WTC11 (cell line): ENCODE results near the gene TMEM108. TPM values are rescaled to one million over a fixed set of nuclear protein-coding genes. Genes with fewer than 3 reads are reported as not detected.

Experiments used
- ATAC-seq: fragments of 200-7000 bp; cut with Tn5 transposase; 2 replicates; pipeline ENCODE4 v1.10.0; 2021; ENCODE audit warnings: mild to moderate bottlenecking, moderate library complexity
- CTCF ChIA-PET: fragments of 300-600 bp; sonication (Branson Sonifier 250); formaldehyde crosslinking; loops from one replicate; lab custom pipeline; 2021; ENCODE audit warnings: antibody characterized with exemption; lab: Charles Lee
- POLR2A ChIA-PET: fragments of 350-600 bp; sonication (Branson Sonifier 250); formaldehyde crosslinking; loops from one replicate; lab custom pipeline; 2021; ENCODE audit warnings: antibody characterized with exemption; lab: Charles Lee
- DNase-seq: peaks from one replicate; pipeline ENCODE4 v3.0.0; 2021; ENCODE audit warnings: low spot score
- H3K27ac Mint-ChIP-seq: 2 replicates; pipeline ENCODE4 v1.8.0; 2021; ENCODE audit warnings: mixed read lengths
- H3K27me3 Mint-ChIP-seq: 2 replicates; pipeline ENCODE4 v1.8.0; 2021; ENCODE audit warnings: low read depth, mild to moderate bottlenecking, moderate library complexity, mixed read lengths
- H3K36me3 Mint-ChIP-seq: 2 replicates; pipeline ENCODE4 v1.8.0; 2021; ENCODE audit warnings: mixed read lengths
- H3K4me1 Mint-ChIP-seq: 2 replicates; pipeline ENCODE4 v1.8.0; 2022; ENCODE audit warnings: mixed read lengths
- H3K4me3 Mint-ChIP-seq: 2 replicates; pipeline ENCODE4 v1.8.0; 2021; ENCODE audit warnings: mild to moderate bottlenecking, moderate library complexity, mixed read lengths
- H3K9me3 Mint-ChIP-seq: 2 replicates; pipeline ENCODE4 v1.8.0; 2021; ENCODE audit warnings: mixed read lengths
- ATF1 ChIP-seq: sonication (generic); formaldehyde crosslinking; IDR thresholded peaks from 2 replicates; pipeline ENCODE4 v1.8.1; 2023; ENCODE audit warnings: mild to moderate bottlenecking, moderate library complexity, missing genetic modification reagents
- CBFB ChIP-seq: sonication (generic); formaldehyde crosslinking; IDR thresholded peaks from 2 replicates; pipeline ENCODE4 v1.8.1; 2022; ENCODE audit warnings: mild to moderate bottlenecking, low read depth, missing genetic modification reagents
- EMX1 ChIP-seq: fragments of 250-450 bp; sonication (Bioruptor Pico); IDR thresholded peaks from 2 replicates; pipeline ENCODE4 v1.8.0; 2021; ENCODE audit warnings: mild to moderate bottlenecking
- GRHL2 ChIP-seq: fragments of 250-450 bp; sonication (Bioruptor Pico); IDR thresholded peaks from 2 replicates; pipeline ENCODE4 v1.8.0; 2022; ENCODE audit warnings: mild to moderate bottlenecking, moderate library complexity; ENCODE audit not compliant: insufficient replicate concordance, severe bottlenecking
- IRF1 ChIP-seq: sonication (generic); formaldehyde crosslinking; IDR thresholded peaks from 2 replicates; pipeline ENCODE4 v1.8.0; 2023; ENCODE audit warnings: missing genetic modification reagents
- JUN ChIP-seq: sonication (generic); formaldehyde crosslinking; IDR thresholded peaks from 2 replicates; pipeline ENCODE4 v1.8.0; 2023; ENCODE audit warnings: mild to moderate bottlenecking, missing genetic modification reagents
- MXD4 ChIP-seq: fragments of 250-450 bp; sonication (Bioruptor Pico); IDR thresholded peaks from 2 replicates; pipeline ENCODE4 v1.8.0; 2021; ENCODE audit warnings: mild to moderate bottlenecking, moderate library complexity, borderline replicate concordance
- MYBL2 ChIP-seq: sonication (generic); formaldehyde crosslinking; IDR thresholded peaks from 2 replicates; pipeline ENCODE4 v1.8.1; 2023; ENCODE audit warnings: mild to moderate bottlenecking, moderate library complexity, missing genetic modification reagents
- NFE2L1 ChIP-seq: sonication (generic); formaldehyde crosslinking; IDR thresholded peaks from 2 replicates; pipeline ENCODE4 v1.8.1; 2023; ENCODE audit warnings: missing genetic modification reagents
- RELA ChIP-seq: sonication (generic); formaldehyde crosslinking; IDR thresholded peaks from 2 replicates; pipeline ENCODE4 v1.8.1; 2022; ENCODE audit warnings: missing genetic modification reagents, mild to moderate bottlenecking, borderline replicate concordance
- SMAD4 ChIP-seq: sonication (generic); formaldehyde crosslinking; IDR thresholded peaks from 2 replicates; pipeline ENCODE4 v1.8.0; 2022; ENCODE audit warnings: mild to moderate bottlenecking, missing genetic modification reagents
- STAT6 ChIP-seq: sonication (generic); formaldehyde crosslinking; conservative IDR thresholded peaks from 2 replicates; pipeline ENCODE4 v1.8.1; 2023; ENCODE audit warnings: mild to moderate bottlenecking, low read depth, missing genetic modification reagents, moderate library complexity
- TEAD1 ChIP-seq: sonication (generic); formaldehyde crosslinking; IDR thresholded peaks from 2 replicates; pipeline ENCODE4 v1.8.0; 2022; ENCODE audit warnings: mild to moderate bottlenecking, missing genetic modification reagents
- TEAD4 ChIP-seq: sonication (generic); formaldehyde crosslinking; IDR thresholded peaks from 2 replicates; pipeline ENCODE4 v1.8.0; 2022; ENCODE audit warnings: mild to moderate bottlenecking, missing genetic modification reagents
- ZNF263 ChIP-seq: sonication (generic); formaldehyde crosslinking; IDR thresholded peaks from 2 replicates; pipeline ENCODE4 v1.8.1; 2022; ENCODE audit warnings: low read depth, mild to moderate bottlenecking, moderate library complexity, missing genetic modification reagents
- ZNF512 ChIP-seq: sonication (generic); formaldehyde crosslinking; IDR thresholded peaks from 2 replicates; pipeline ENCODE4 v1.8.1; 2022; ENCODE audit warnings: missing genetic modification reagents, borderline replicate concordance
- ZSCAN18 ChIP-seq: fragments of 250-450 bp; sonication (Bioruptor Pico); IDR thresholded peaks from 2 replicates; pipeline ENCODE4 v2.1.2; 2022; ENCODE audit warnings: mild to moderate bottlenecking, moderate library complexity
- total RNA-seq: library from RNA; stranded (reverse); gene quantifications from 3 replicates; pipeline ENCODE4 v1.2.3, GENCODE V29; 2021
- TF ChIP-seq, protein P1 (sequence below): sonication (generic); formaldehyde crosslinking; IDR thresholded peaks from 2 replicates; pipeline ENCODE4 v1.8.0; 2022; ENCODE audit warnings: mild to moderate bottlenecking, missing genetic modification reagents
- TF ChIP-seq, protein P2 (sequence below): sonication (generic); formaldehyde crosslinking; IDR thresholded peaks from 2 replicates; pipeline ENCODE4 v1.8.1; 2022; ENCODE audit warnings: low read depth, missing genetic modification reagents, borderline replicate concordance
- TF ChIP-seq, protein P3 (sequence below): sonication (generic); formaldehyde crosslinking; IDR thresholded peaks from 2 replicates; pipeline ENCODE4 v1.8.0; 2022; ENCODE audit warnings: mild to moderate bottlenecking, missing genetic modification reagents

TMEM108 gene
- total RNA-seq, 1 experiment from 2014 or later = 14.7 TPM

GRCh38 chr3:133383175-133383574, 345.0 kb downstream of the TMEM108 start:
- DNase-seq (no peak), ATAC-seq (no peak)
- Mint-ChIP-seq H3K4me3 (no peak overlapping the region), H3K4me1 (peaks cover 19% of the 10 kb centered on the region), H3K36me3 (no peaks in the 10 kb centered on the region), H3K27me3 (no peaks in the 10 kb centered on the region), H3K9me3 (no peaks in the 10 kb centered on the region), H3K27ac (no peak overlapping the region)
- CTCF ChIA-PET = interaction anchor here (1.2 to 6.3 kb wide), 3 partner anchors 342 to 657 kb away, joined by 4 to 46 read pairs (median 14); no protein-coding TSS in a partner anchor
- POLR2A ChIA-PET = no interaction called here
- TF ChIP-seq TEAD4 (CRISPR knock-in tag) = no peak
- TF ChIP-seq, protein P1, sequence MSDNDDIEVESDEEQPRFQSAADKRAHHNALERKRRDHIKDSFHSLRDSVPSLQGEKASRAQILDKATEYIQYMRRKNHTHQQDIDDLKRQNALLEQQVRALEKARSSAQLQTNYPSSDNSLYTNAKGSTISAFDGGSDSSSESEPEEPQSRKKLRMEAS (CRISPR knock-in tag) = no peak
- TF ChIP-seq MXD4 (CRISPR knock-in tag) = no peak
- no peak for TF ChIP-seq NFE2L1 (CRISPR knock-in tag)
- TF ChIP-seq RELA (CRISPR knock-in tag) = no peak
- TF ChIP-seq CBFB (CRISPR knock-in tag) = no peak
- no peak for TF ChIP-seq ZNF512
- TF ChIP-seq, protein P2, sequence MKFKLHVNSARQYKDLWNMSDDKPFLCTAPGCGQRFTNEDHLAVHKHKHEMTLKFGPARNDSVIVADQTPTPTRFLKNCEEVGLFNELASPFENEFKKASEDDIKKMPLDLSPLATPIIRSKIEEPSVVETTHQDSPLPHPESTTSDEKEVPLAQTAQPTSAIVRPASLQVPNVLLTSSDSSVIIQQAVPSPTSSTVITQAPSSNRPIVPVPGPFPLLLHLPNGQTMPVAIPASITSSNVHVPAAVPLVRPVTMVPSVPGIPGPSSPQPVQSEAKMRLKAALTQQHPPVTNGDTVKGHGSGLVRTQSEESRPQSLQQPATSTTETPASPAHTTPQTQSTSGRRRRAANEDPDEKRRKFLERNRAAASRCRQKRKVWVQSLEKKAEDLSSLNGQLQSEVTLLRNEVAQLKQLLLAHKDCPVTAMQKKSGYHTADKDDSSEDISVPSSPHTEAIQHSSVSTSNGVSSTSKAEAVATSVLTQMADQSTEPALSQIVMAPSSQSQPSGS (CRISPR knock-in tag) = no peak
- no peak for TF ChIP-seq EMX1 (CRISPR knock-in tag)
- TF ChIP-seq ZNF263 (CRISPR knock-in tag) = no peak
- no peak for TF ChIP-seq SMAD4 (CRISPR knock-in tag)
- no peak for TF ChIP-seq ATF1
- TF ChIP-seq TEAD1 (CRISPR knock-in tag) = no peak

- no peak for ATAC-seq
These were observed 345.6 kb downstream of the TMEM108 start for GRCh38 chr3:133383741-133384140.

More at GRCh38 chr3:133383741-133384140, 345.6 kb downstream of the TMEM108 start:
- no peak for DNase-seq
- CTCF ChIA-PET = interaction anchor here (0.6 to 6.3 kb wide), 7 partner anchors 16 to 657 kb away, joined by 3 to 46 read pairs (median 4); partner anchors contain the start of gene BFSP2
- H3K4me1 Mint-ChIP-seq = peaks cover 19% of the 10 kb centered on the region
- TF ChIP-seq STAT6 (CRISPR knock-in tag) = no peak
- TF ChIP-seq, protein P2 (CRISPR knock-in tag) = no peak
- no peak for TF ChIP-seq GRHL2 (CRISPR knock-in tag)
- TF ChIP-seq IRF1 (CRISPR knock-in tag) = no peak
- no peak for TF ChIP-seq MYBL2 (CRISPR knock-in tag)
- TF ChIP-seq ZSCAN18 (CRISPR knock-in tag) = no peak
- TF ChIP-seq, protein P1 (CRISPR knock-in tag) = no peak
- TF ChIP-seq JUN (CRISPR knock-in tag) = no peak
- TF ChIP-seq, protein P3, sequence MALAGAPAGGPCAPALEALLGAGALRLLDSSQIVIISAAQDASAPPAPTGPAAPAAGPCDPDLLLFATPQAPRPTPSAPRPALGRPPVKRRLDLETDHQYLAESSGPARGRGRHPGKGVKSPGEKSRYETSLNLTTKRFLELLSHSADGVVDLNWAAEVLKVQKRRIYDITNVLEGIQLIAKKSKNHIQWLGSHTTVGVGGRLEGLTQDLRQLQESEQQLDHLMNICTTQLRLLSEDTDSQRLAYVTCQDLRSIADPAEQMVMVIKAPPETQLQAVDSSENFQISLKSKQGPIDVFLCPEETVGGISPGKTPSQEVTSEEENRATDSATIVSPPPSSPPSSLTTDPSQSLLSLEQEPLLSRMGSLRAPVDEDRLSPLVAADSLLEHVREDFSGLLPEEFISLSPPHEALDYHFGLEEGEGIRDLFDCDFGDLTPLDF (CRISPR knock-in tag) = no peak
- TF ChIP-seq, all 79 proteins: peak for 0
- Mint-ChIP-seq H3K9me3 (no peaks in the 10 kb centered on the region), H3K36me3 (no peaks in the 10 kb centered on the region), H3K27ac (no peak overlapping the region), H3K4me3 (no peak overlapping the region), H3K27me3 (no peaks in the 10 kb centered on the region)
- POLR2A ChIA-PET = no interaction called here
